Spinal cord (tissue), 10 donors: Measurements from ENCODE around the gene TMEM134. TPM values are rescaled to one million over a fixed set of nuclear protein-coding genes. Genes with fewer than 3 reads are reported as not detected.

Source experiments
- DNase-seq, 6 donors: peaks; one replicate each; pipeline versions ENCODE4 v3.0.0 to v3.0.0-alpha.2; 2013 to 2015; ENCODE audit warnings: low spot score in 6 of 6, low read depth in 4 of 6
- H3K27ac ChIP-seq: one replicate; pipeline ENCODE4 v1.5.1; 2013; ENCODE audit warnings: low read depth, low read length, control low read depth
- H3K27me3 ChIP-seq: one replicate; pipeline ENCODE4 v1.6.1; 2013; ENCODE audit warnings: low read length; ENCODE audit not compliant: control insufficient read depth, insufficient read depth
- H3K36me3 ChIP-seq: one replicate; pipeline ENCODE4 v1.6.1; 2013; ENCODE audit warnings: low read length; ENCODE audit not compliant: control insufficient read depth, insufficient read depth
- H3K4me1 ChIP-seq: one replicate; pipeline ENCODE4 v1.6.1; 2013; ENCODE audit warnings: low read length; ENCODE audit not compliant: control insufficient read depth, insufficient read depth
- H3K4me3 ChIP-seq: one replicate; pipeline ENCODE4 v1.5.1; 2013; ENCODE audit warnings: low read depth, low read length, control low read depth
- H3K9me3 ChIP-seq: one replicate; pipeline ENCODE4 v1.6.1; 2013; ENCODE audit warnings: low read length; ENCODE audit not compliant: control insufficient read depth, insufficient read depth
- WGBS: methylation state at CpG from one replicate; pipeline ENCODE4 v1.1.5; 2013; ENCODE audit warnings: missing lambda C conversion rate; ENCODE audit not compliant: insufficient coverage; 5-methylcytosine and 5-hydroxymethylcytosine counted together
- polyA plus RNA-seq, 2 donors: library from polyadenylated mRNA; unstranded; fragments of 120-200 nt; gene quantifications; one replicate each; pipeline ENCODE4 v1.2.1, GENCODE V29; 2013; ENCODE audit not compliant: insufficient read length in 2 of 2
- total RNA-seq, 2 donors: library from RNA; depleted of rRNA in 1 of 2; stranded (reverse); fragments of 120-200 nt in 1 of 2; fragments of >200 nt in 1 of 2; gene quantifications; one replicate each; pipeline versions ENCODE4 v1.2.3 to v1.2.4, GENCODE V29; 2013 to 2014
- donor health status: healthy.

Gene TMEM134
- total and polyA plus RNA-seq, 4 donors: 14.9 to 69.0 (median 34.2) TPM

DNA sequence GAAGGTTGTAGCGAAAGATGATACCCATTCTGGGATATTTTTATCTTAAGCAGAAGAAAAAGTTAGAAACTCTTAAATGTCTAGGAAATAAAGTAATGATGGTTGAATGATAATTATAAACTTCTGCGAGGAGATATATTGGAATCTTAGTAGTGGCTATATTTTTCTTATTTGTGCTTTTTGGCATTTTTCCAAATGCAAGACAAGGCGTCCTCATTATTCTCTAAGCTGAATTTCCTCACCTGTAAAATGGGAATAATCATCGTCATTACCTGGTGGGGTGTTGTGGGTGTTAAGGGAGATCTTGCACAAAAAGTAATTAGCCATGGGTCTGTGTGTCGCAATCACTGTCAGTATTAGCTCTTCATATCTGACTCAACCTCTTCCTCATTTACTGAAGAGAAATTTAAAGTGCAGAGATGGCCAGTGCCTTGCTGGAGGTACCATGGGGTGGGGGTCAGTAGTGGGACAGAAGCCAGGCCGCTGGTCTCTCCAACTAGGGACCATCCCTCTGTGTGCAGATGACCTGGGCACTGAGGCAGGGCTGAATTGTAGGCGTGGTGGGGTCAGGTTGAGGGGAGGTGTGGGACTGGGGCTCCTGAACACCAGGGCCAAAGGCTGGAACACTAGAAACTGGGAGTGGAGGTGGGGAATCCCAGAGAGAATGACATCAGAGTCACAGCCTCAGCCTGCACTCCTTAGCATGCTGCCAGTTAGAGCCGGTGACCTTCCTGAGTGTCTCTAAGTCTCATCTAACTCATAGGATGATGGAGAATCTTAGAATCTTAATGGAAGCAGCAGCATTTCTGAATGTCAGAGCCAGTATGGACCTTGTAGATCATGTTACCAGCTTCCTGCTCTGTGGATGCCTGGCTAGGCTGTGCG is 32.0 kb upstream of the TMEM134 start:
- peak in 1 of 6 donors; percentile 59 for DNase-seq
- WGBS: 94% methylated on average over 5 of the region's 9 CpGs
- H3K27me3 ChIP-seq: no peaks in the 10 kb centered on the region
- H3K27ac ChIP-seq: no peak overlapping the region
- peaks cover 67% of the 10 kb centered on the region for H3K36me3 ChIP-seq
- H3K4me3 ChIP-seq: no peak overlapping the region
- no peaks in the 10 kb centered on the region for H3K9me3 ChIP-seq
- H3K4me1 ChIP-seq: peaks cover 43% of the 10 kb centered on the region

DNA sequence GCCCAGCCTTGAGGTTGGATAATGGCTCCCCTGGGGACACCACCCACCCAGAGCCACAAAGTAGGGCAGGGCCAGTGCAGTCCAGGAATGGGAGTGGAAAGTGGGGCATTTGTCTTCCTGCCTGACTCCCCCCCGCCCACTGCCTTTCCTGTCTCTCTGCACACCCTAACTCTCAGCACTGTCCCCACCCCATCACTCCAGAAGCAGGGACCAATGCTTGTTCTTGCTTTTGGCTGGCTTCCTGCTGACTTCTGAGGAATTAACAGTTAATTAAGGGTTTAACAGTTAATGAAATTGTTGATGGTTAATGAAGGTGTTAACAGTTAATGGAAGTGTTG is 31.4 kb upstream of the TMEM134 start:
- Histone ChIP-seq H3K27me3 (no peaks in the 10 kb centered on the region), H3K4me1 (peaks cover 37% of the 10 kb centered on the region), H3K4me3 (no peak overlapping the region), H3K27ac (no peak overlapping the region), H3K9me3 (no peaks in the 10 kb centered on the region), H3K36me3 (peaks cover 69% of the 10 kb centered on the region)
- no CpG with 5 or more reads among the region's 1 CpG for WGBS
- DNase-seq: peak in 1 of 6 donors; percentile 82

DNA sequence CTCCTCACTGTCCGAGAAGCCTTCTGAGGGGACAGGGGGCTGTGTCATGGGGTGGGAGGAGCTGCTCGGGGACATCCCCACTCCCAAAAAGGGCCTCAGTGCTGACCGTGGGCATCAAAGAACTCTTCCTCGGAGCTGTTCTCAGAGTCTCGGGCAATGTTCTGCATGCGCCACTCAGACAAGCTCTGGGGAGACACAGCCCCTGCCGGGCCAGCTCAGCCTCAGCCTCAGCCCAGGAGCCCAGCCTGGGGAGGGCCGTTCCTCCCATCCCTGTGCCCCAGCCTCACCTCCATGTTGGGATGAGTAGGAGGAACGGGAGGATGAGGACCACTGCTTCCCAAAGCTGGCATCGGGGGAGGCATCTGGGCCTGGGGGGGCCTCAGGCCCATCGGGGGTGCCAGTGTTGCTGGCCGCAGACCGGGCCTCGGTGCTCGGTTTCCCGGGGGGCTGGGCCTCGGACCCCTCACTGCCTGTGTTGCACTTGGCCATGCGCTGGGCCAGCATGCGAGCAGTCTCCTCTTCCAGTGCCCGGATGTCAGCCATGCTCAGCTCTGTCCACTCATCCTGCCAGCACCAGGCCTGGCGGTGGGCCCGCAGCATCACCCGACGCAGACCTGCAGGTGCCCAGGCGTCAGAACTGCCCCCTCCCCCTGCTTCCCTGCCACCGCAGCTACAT is 30.9 kb upstream of the TMEM134 start:
- Histone ChIP-seq H3K27me3 (no peaks in the 10 kb centered on the region), H3K9me3 (no peaks in the 10 kb centered on the region), H3K4me1 (peaks cover 34% of the 10 kb centered on the region), H3K4me3 (no peak overlapping the region), H3K36me3 (peaks cover 74% of the 10 kb centered on the region), H3K27ac (no peak overlapping the region)
- DNase-seq: no peak
- 97% methylated on average over 23 of the region's 26 CpGs for WGBS

DNA sequence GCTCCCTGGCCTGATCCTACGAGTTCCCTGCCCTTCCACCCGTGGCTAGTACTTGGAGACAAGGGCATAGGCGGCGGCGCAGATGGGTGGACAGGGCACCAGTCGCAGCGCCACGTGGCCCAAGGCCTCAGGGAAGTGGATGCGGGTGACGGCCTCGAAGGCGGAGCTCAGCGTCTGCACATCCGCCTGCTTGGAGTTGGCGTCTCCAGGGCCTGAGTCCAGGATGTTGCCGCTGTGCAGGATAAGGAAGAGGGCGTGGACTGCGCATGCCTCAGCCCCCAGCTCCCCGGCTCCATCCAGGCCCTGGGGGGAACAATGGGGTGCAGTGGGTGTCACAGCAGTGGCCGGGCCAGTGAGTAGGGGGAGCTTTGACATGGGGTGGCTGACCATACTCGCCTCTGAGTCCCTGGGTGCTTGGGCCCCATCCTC is 29.5 kb upstream of the TMEM134 start:
- H3K36me3 ChIP-seq: peaks cover 87% of the 10 kb centered on the region
- no peak overlapping the region for H3K27ac ChIP-seq

DNA sequence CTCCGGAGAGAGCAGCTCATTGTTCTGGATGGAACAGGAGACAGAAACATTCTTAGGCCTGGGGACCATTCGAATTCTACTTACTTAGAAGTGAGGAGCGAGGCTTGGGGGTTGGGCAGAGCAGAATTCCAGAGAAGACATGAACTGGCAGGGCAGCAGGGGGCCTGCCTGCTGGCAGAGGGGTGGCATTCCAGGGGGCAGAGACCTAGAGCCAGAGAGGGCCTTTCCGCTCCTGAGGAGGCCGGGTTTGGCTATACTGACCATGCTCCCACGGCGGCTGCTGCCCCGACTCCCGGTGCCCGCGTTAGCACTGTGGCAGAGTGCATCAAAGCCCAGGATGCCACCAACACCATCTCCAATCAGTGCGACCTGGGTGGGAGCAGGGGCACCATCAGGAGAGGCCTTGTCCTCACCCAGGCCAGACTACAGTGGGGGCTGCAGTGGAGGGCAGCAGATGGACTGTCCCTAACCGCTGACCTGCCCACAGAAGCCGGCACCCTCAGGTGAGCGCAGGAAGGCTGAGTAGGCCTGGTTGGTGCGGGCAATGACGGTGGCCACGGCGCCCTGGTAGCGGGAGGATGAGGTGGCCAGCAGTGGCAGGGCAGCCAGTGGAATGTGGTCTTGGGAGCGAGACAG is 28.7 kb upstream of the TMEM134 start:
- no peak for DNase-seq
- Histone ChIP-seq H3K4me3 (no peak overlapping the region), H3K9me3 (no peaks in the 10 kb centered on the region), H3K4me1 (peaks cover 16% of the 10 kb centered on the region), H3K27ac (no peak overlapping the region), H3K36me3 (peaks cover 94% of the 10 kb centered on the region), H3K27me3 (no peaks in the 10 kb centered on the region)
- WGBS: 95% methylated on average over 21 of the region's 21 CpGs

More for the DNA sequence above, 29.5 kb upstream of the TMEM134 start:
- no peaks in the 10 kb centered on the region for H3K27me3 ChIP-seq
- H3K4me3 ChIP-seq: no peak overlapping the region
- no peaks in the 10 kb centered on the region for H3K9me3 ChIP-seq
- DNase-seq: no peak
- WGBS: 94% methylated on average over 20 of the region's 21 CpGs
- peaks cover 24% of the 10 kb centered on the region for H3K4me1 ChIP-seq

DNA sequence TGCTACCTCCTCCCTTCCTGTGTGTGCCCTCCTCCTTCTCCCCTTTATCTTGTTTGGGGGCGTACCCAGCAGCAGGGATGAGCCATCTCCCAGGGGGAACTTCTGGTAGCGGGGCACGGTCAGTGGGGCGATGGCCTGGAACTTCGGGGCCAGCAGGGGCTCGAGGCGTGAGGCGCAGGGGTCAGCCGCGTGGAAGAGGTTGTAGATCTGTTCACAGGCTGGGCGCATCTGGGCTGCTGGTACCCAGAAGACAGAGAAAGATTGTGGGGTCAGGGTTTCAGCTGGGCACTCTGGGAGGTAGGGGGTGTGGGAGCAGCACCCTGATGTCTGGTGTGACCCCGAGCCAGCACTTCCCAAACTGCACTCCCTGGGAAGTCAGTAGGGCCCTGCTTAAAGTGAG is 27.1 kb upstream of the TMEM134 start:
- peaks cover 9% of the 10 kb centered on the region for H3K4me1 ChIP-seq
- H3K36me3 ChIP-seq: peaks cover 94% of the 10 kb centered on the region
- DNase-seq: no peak
- 95% methylated on average over 12 of the region's 12 CpGs for WGBS
- H3K27me3 ChIP-seq: no peaks in the 10 kb centered on the region
- H3K27ac ChIP-seq: no peak overlapping the region
- H3K4me3 ChIP-seq: no peak overlapping the region
- H3K9me3 ChIP-seq: no peaks in the 10 kb centered on the region

DNA sequence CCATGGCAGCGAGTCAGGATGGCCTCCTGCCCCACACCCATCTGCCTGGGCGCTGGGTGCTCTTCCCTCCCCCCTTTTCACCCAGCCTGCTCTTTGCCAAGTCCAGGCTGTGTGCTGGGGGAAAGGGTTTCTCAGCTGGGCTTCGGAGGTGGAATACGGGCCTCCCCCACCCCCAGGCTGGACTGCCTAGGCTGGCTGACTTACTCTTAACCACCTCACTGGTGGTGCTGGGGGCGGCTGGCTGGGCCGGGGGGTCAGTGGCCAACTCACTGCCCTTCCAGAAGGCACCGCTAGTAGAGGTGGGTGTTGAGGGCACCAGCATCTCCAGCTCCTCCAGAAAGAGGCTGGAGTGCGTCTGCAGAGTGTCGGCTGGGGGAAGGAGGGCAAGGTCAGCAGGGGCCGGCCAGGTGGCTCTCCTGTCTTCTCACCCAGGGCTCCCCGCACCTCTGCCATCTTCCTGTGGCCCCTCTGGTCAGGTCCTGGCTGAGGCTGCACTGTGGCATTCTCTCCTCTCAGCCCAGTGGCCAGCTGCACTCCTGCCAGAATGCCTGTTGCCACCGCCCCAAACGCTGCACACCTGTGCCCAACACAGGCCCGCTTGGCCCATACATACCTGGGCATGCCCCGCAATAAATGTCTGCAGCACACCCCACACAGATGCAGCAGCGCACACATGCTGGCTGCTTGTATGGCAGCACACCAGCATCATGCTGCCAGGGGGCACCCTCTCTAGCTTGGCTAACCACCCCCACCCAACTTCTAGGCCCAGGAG is 26.4 kb upstream of the TMEM134 start:
- H3K36me3 ChIP-seq: peaks cover 98% of the 10 kb centered on the region
- peaks cover 13% of the 10 kb centered on the region for H3K4me1 ChIP-seq
- no peak for DNase-seq
- WGBS: 92% methylated on average over 10 of the region's 16 CpGs
- no peak overlapping the region for H3K4me3 ChIP-seq
- H3K9me3 ChIP-seq: no peaks in the 10 kb centered on the region
- no peak overlapping the region for H3K27ac ChIP-seq
- H3K27me3 ChIP-seq: no peaks in the 10 kb centered on the region

DNA sequence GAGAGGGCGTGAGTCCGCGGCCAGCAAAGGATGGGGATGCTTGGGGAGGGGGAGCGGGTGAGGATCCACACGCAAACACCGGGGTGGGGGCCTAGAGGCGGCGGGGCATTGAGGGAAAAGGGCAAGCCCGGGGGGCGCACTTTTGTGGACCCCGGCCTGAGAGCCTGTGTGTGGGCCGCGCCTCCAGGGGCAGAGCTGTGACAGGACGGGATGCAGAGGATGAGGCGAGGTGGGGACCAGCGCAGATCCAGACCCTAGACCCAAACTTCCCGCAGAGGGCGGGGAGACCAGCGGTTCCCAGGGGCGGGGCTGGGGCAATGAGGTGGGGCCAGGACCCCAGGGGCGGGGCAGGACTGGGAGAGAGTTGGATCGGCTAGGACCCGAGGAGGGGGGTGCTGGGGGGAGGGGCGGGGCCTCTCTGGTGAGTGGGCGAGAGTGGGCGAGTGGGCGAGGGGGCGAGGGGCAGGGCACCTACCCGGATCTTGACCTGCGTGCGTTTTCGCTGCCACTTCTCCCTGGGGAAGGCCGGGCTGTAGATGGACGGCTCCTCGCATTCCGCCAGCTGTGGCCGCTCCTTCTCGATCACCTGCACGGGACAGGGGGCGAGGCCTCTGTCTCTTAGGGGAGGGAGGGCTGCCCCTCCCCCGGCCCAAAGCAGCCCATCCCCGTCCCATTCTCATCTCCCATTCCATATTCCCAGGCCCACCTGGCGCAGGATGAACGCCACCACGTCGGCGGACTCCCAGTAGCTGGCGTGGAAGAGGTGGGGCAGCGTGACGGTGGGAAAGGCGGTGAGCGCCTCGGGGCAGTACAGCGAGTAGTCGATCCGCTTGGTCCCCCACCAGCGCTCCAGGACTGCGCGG is 25.6 kb upstream of the TMEM134 start:
- no peak overlapping the region for H3K27ac ChIP-seq
- 84% methylated on average over 51 of the region's 59 CpGs for WGBS
- no peak for DNase-seq
- no peak overlapping the region for H3K4me3 ChIP-seq
- H3K4me1 ChIP-seq: peaks cover 11% of the 10 kb centered on the region
- H3K9me3 ChIP-seq: no peaks in the 10 kb centered on the region
- H3K27me3 ChIP-seq: no peaks in the 10 kb centered on the region
- peaks cover 98% of the 10 kb centered on the region for H3K36me3 ChIP-seq
